HepG2 (cell line): ENCODE results near the gene BAHCC1. TPM values are rescaled to one million over a fixed set of nuclear protein-coding genes. Genes with fewer than 3 reads are reported as not detected.
A peak's percentile ranks its signal among the peaks of the same experiment; 100 is the strongest.

Experiments
- CHCHD3 ChIP-seq: sonication (generic); formaldehyde crosslinking; IDR thresholded peaks from 2 replicates; pipeline ENCODE4 v1.8.0; 2022; ENCODE audit warnings: mild to moderate bottlenecking, missing genetic modification reagents, moderate library complexity
- GATAD1 ChIP-seq: IDR thresholded peaks from 2 replicates; pipeline ENCODE4 v1.6.1; 2016; ENCODE audit warnings: missing genetic modification reagents, missing compliant biosample characterization
- LRRFIP1 ChIP-seq: sonication (generic); formaldehyde crosslinking; conservative IDR thresholded peaks from 2 replicates; pipeline ENCODE4 v1.4.0; 2020; ENCODE audit warnings: missing genetic modification reagents
- SNAPC4 ChIP-seq: sonication (generic); formaldehyde crosslinking; IDR thresholded peaks from 2 replicates; pipeline ENCODE4 v1.4.0; 2020; ENCODE audit warnings: mild to moderate bottlenecking, missing genetic modification reagents
- ZBTB7B ChIP-seq: sonication (generic); formaldehyde crosslinking; IDR thresholded peaks from 2 replicates; pipeline ENCODE4 v1.4.0; 2020; ENCODE audit warnings: missing genetic modification reagents
- ZKSCAN1 ChIP-seq: fragments of 150-350 bp; IDR thresholded peaks from 2 replicates; pipeline ENCODE4 v1.6.1; 2014; ENCODE audit warnings: low read length
- ZNF33A ChIP-seq: sonication (generic); formaldehyde crosslinking; IDR thresholded peaks from 2 replicates; pipeline ENCODE4 v1.5.1; 2020; ENCODE audit warnings: missing genetic modification reagents, mild to moderate bottlenecking, moderate library complexity, borderline replicate concordance
- polyA plus RNA-seq, 8 experiments: library from polyadenylated mRNA; depleted of rRNA in 3 of 8; stranded (reverse) in 7 of 8; unstranded in 1 of 8; fragments of >200 nt; fragmentation: Illumina TruSeq in 4 of 8; extraction: Trizol in 4 of 8; gene quantifications; 2 replicates each; pipeline versions ENCODE4 v1.2.1 to v1.2.3, GENCODE V29; 2011 to 2016; ENCODE audit warnings: low read depth in 4 of 8, missing spikeins in 1 of 8, mixed read lengths in 1 of 8; ENCODE audit not compliant: insufficient read depth in 1 of 8
- total RNA-seq, 5 experiments: library from RNA; depleted of rRNA; stranded (reverse); fragments of >200 nt; fragmentation: Illumina TruSeq; extraction: Trizol; gene quantifications; 2 replicates each; pipeline ENCODE4 v1.2.3, GENCODE V29; 2016; ENCODE audit warnings: low read depth in 1 of 5
- TF ChIP-seq, protein P1 (sequence below), 2 experiments: sonication (generic) in 1 of 2; formaldehyde crosslinking in 1 of 2; IDR thresholded peaks; 2 replicates each; pipeline versions ENCODE4 v1.6.1 to v1.9.0; 2014 to 2022; ENCODE audit warnings: antibody characterized with exemption in 1 of 2, borderline replicate concordance in 1 of 2, inconsistent platforms in 1 of 2, low read depth in 1 of 2, missing genetic modification reagents in 1 of 2
- TF ChIP-seq, protein P2 (sequence below): sonication (generic); formaldehyde crosslinking; IDR thresholded peaks from 2 replicates; pipeline ENCODE4 v1.5.0; 2020; ENCODE audit warnings: missing genetic modification reagents, mild to moderate bottlenecking, borderline replicate concordance
- TF ChIP-seq, protein P3 (sequence below): sonication (generic); formaldehyde crosslinking; conservative IDR thresholded peaks from 2 replicates; pipeline ENCODE4 v1.4.0; 2020; ENCODE audit warnings: missing genetic modification reagents

BAHCC1 gene
- total and polyA plus RNA-seq, 2 of the 13 experiments (the other 11 are each of a cell fraction or from before 2014, with no cell fraction given): 1.4 to 1.7 TPM

- TF ChIP-seq SNAPC4 (CRISPR knock-in tag) (no peak), ZKSCAN1 (no peak), ZBTB7B (peak; percentile 46; the same call in 1 of the 2 replicates), CHCHD3 (peak; percentile 61; the same call in 1 of the 2 replicates), GATAD1 (CRISPR knock-in tag) (no peak; the same call in 1 of the 2 replicates), LRRFIP1 (CRISPR knock-in tag) (no peak), ZNF33A (no peak)
- TF ChIP-seq, protein P1, sequence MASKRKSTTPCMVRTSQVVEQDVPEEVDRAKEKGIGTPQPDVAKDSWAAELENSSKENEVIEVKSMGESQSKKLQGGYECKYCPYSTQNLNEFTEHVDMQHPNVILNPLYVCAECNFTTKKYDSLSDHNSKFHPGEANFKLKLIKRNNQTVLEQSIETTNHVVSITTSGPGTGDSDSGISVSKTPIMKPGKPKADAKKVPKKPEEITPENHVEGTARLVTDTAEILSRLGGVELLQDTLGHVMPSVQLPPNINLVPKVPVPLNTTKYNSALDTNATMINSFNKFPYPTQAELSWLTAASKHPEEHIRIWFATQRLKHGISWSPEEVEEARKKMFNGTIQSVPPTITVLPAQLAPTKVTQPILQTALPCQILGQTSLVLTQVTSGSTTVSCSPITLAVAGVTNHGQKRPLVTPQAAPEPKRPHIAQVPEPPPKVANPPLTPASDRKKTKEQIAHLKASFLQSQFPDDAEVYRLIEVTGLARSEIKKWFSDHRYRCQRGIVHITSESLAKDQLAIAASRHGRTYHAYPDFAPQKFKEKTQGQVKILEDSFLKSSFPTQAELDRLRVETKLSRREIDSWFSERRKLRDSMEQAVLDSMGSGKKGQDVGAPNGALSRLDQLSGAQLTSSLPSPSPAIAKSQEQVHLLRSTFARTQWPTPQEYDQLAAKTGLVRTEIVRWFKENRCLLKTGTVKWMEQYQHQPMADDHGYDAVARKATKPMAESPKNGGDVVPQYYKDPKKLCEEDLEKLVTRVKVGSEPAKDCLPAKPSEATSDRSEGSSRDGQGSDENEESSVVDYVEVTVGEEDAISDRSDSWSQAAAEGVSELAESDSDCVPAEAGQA (IDR thresholded peaks at IDR 0.05; ENCODE audit: low read depth): no peak
- TF ChIP-seq, protein P1 (CRISPR knock-in tag; IDR thresholded peaks at IDR 0.05; ENCODE audit: borderline replicate concordance): peak; percentile 89
- TF ChIP-seq, protein P2, sequence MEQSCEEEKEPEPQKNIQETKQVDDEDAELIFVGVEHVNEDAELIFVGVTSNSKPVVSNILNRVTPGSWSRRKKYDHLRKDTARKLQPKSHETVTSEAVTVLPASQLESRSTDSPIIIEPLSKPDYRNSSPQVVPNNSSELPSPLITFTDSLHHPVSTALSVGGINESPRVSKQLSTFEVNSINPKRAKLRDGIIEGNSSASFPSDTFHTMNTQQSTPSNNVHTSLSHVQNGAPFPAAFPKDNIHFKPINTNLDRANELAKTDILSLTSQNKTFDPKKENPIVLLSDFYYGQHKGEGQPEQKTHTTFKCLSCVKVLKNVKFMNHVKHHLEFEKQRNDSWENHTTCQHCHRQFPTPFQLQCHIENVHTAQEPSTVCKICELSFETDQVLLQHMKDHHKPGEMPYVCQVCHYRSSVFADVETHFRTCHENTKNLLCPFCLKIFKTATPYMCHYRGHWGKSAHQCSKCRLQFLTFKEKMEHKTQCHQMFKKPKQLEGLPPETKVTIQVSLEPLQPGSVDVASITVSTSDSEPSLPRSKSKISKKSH (CRISPR knock-in tag): no peak; the same call in none of the 2 replicates
- TF ChIP-seq, protein P3, sequence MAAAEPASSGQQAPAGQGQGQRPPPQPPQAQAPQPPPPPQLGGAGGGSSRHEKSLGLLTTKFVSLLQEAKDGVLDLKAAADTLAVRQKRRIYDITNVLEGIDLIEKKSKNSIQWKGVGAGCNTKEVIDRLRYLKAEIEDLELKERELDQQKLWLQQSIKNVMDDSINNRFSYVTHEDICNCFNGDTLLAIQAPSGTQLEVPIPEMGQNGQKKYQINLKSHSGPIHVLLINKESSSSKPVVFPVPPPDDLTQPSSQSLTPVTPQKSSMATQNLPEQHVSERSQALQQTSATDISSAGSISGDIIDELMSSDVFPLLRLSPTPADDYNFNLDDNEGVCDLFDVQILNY (CRISPR knock-in tag): peak; percentile 72
Observed at GRCh38 chr17:81487487-81488275, 92.4 kb downstream of the BAHCC1 start (continued).
